ENCODE measurements around the gene GPS2. TPM values are rescaled to one million over a fixed set of nuclear protein-coding genes. Genes with fewer than 3 reads are reported as not detected.
"Not testable (repeated sequence)": the region's sequence is repeated elsewhere in the genome, so short reads cannot be mapped to it uniquely, and the experiment has no call there.

Gene GPS2
- total RNA-seq, result 38.9 TPM

- ATAC-seq, result peak; percentile 79
These were observed at the start of gene GPS2 for GRCh38 chr17:7314719-7315569. Gene GPS2, minus strand, starts transcription at chr17:7315360. Its CDS starts 308 bp downstream, at chr17:7315052.

GRCh38 chr17:7363311-7363710 is 48.2 kb upstream of the GPS2 start:
- peak; percentile 42 for ATAC-seq

- ATAC-seq, result peak; percentile 20
These were observed 46.7 kb upstream of the GPS2 start for GRCh38 chr17:7361906-7362305.

GRCh38 chr17:7357381-7357780 is 42.2 kb upstream of the GPS2 start:
- ATAC-seq, result no peak

- ATAC-seq, result no peak
These were observed 41.6 kb upstream of the GPS2 start for GRCh38 chr17:7356756-7357155.

GRCh38 chr17:7356072-7356549 is 41.0 kb upstream of the GPS2 start:
- peak; percentile 27 for ATAC-seq

GRCh38 chr17:7355573-7355972 is 40.4 kb upstream of the GPS2 start:
- ATAC-seq, result no peak

GRCh38 chr17:7355053-7355452 is 39.9 kb upstream of the GPS2 start, which contains the start of gene TMEM95:
Gene TMEM95, plus strand, starts transcription at chr17:7355156. Its CDS starts 49 bp downstream, at chr17:7355205.
- no peak for ATAC-seq

- ATAC-seq, result peak; percentile 75
These were observed 39.2 kb upstream of the GPS2 start for GRCh38 chr17:7354262-7354843.

- ATAC-seq, result no peak
These were observed 37.9 kb upstream of the GPS2 start for GRCh38 chr17:7352910-7353635.

GRCh38 chr17:7352503-7352889 is 37.3 kb upstream of the GPS2 start:
- ATAC-seq, result no peak

- peak; percentile 69 for ATAC-seq
These were observed 36.7 kb upstream of the GPS2 start, which contains the start of gene KCTD11 for GRCh38 chr17:7351665-7352502. Gene KCTD11, plus strand, starts transcription at chr17:7352162.

GRCh38 chr17:7348478-7349242 is 33.5 kb upstream of the GPS2 start:
- ATAC-seq, result no peak

GRCh38 chr17:7347630-7348477 is 32.7 kb upstream of the GPS2 start:
- no peak for ATAC-seq

GRCh38 chr17:7346761-7347614 is 31.8 kb upstream of the GPS2 start:
- ATAC-seq, result no peak

GRCh38 chr17:7343250-7343649 is 28.1 kb upstream of the GPS2 start:
- ATAC-seq, result no peak

- ATAC-seq, result no peak
These were observed 26.7 kb upstream of the GPS2 start for GRCh38 chr17:7341842-7342241.

GRCh38 chr17:7340179-7340578 is 25.0 kb upstream of the GPS2 start:
- ATAC-seq, result no peak

- ATAC-seq, result not testable (repeated sequence)
These were observed 22.4 kb upstream of the GPS2 start for GRCh38 chr17:7337600-7337999.
